H1 (cell line): Measurements from ENCODE around the gene MRM2. TPM values are rescaled to one million over a fixed set of nuclear protein-coding genes. Genes with fewer than 3 reads are reported as not detected.

ENCODE experiments used
- ASH2L ChIP-seq: fragments of 200-600, 300-600 bp; sonication (generic); IDR thresholded peaks from one replicate; pipeline ENCODE4 v1.7.1; 2017; ENCODE audit warnings: low read length
- BACH1 ChIP-seq: IDR thresholded peaks from 2 replicates; pipeline ENCODE4 v1.6.1; 2012; ENCODE audit warnings: low read length, improper control_type of control experiment
- BRCA1 ChIP-seq: IDR thresholded peaks from 2 replicates; pipeline ENCODE4 v1.6.1; 2012; ENCODE audit warnings: low read depth, low read length, improper control_type of control experiment
- E2F6 ChIP-seq: IDR thresholded peaks from 2 replicates; pipeline ENCODE4 v1.6.1; 2012; ENCODE audit warnings: inconsistent platforms
- GABPA ChIP-seq: IDR thresholded peaks from 2 replicates; pipeline ENCODE4 v1.6.1; 2011; ENCODE audit warnings: mild to moderate bottlenecking, low read length, moderate library complexity, borderline replicate concordance; ENCODE audit not compliant: insufficient read depth
- HDAC6 ChIP-seq: IDR thresholded peaks from one replicate; pipeline ENCODE4 v1.7.1; 2012; ENCODE audit warnings: low read depth, mild to moderate bottlenecking, inconsistent platforms, low read length, moderate library complexity
- KDM1A ChIP-seq: fragments of 200-600, 300-600 bp; sonication (generic); IDR thresholded peaks from 2 replicates; pipeline ENCODE4 v1.7.1; 2016; ENCODE audit warnings: mild to moderate bottlenecking, low read length, borderline replicate concordance
- NANOG ChIP-seq: IDR thresholded peaks from 2 replicates; pipeline ENCODE4 v1.6.1; 2011; ENCODE audit warnings: low read length, low read depth, mild to moderate bottlenecking, inconsistent platforms; ENCODE audit not compliant: insufficient read depth, poor library complexity, severe bottlenecking
- POLR2A ChIP-seq, 2 experiments: IDR thresholded peaks; 1 replicate in 1 of 2; 2 replicates in 1 of 2; pipeline ENCODE4 v1.6.1; 2011; ENCODE audit warnings: low read depth in 2 of 2, low read length in 2 of 2, mild to moderate bottlenecking in 2 of 2; ENCODE audit errors: control extremely low read depth in 1 of 2
- POU5F1 ChIP-seq: IDR thresholded peaks from 2 replicates; pipeline ENCODE4 v1.6.1; 2011; ENCODE audit warnings: low read depth, mild to moderate bottlenecking, low read length, moderate library complexity
- RBBP5 ChIP-seq: IDR thresholded peaks from 2 replicates; pipeline ENCODE4 v1.7.1; 2012; ENCODE audit warnings: low read depth, mild to moderate bottlenecking, inconsistent platforms, low read length, moderate library complexity, borderline replicate concordance
- RFX5 ChIP-seq: IDR thresholded peaks from 2 replicates; pipeline ENCODE4 v1.6.1; 2011; ENCODE audit warnings: low read depth, low read length, improper control_type of control experiment, borderline replicate concordance
- RNF2 ChIP-seq: fragments of 200-900, 300-1000 bp; sonication (generic); IDR thresholded peaks from 2 replicates; pipeline ENCODE4 v1.7.1; 2016; ENCODE audit warnings: borderline replicate concordance, low read depth, mild to moderate bottlenecking, antibody characterized with exemption, low read length; ENCODE audit not compliant: poor library complexity, severe bottlenecking; ENCODE audit errors: missing control alignments
- RXRA ChIP-seq: IDR thresholded peaks from 2 replicates; pipeline ENCODE4 v1.6.1; 2011; ENCODE audit warnings: low read depth, mild to moderate bottlenecking, low read length, moderate library complexity; ENCODE audit not compliant: insufficient read depth
- SIRT6 ChIP-seq: IDR thresholded peaks from one replicate; pipeline ENCODE4 v1.7.1; 2012; ENCODE audit warnings: low read length, inconsistent platforms
- SIX5 ChIP-seq: IDR thresholded peaks from 2 replicates; pipeline ENCODE4 v1.6.1; 2011; ENCODE audit warnings: mild to moderate bottlenecking, low read depth, low read length
- SP2 ChIP-seq: IDR thresholded peaks from 2 replicates; pipeline ENCODE4 v1.6.1; 2012; ENCODE audit warnings: mild to moderate bottlenecking, low read length, inconsistent platforms
- TAF1 ChIP-seq: IDR thresholded peaks from 2 replicates; pipeline ENCODE4 v1.6.1; 2011; ENCODE audit warnings: mild to moderate bottlenecking, low read depth, low read length
- TBP ChIP-seq: IDR thresholded peaks from 2 replicates; pipeline ENCODE4 v1.6.1; 2011; ENCODE audit warnings: low read depth, low read length, improper control_type of control experiment
- TCF12 ChIP-seq: IDR thresholded peaks from 2 replicates; pipeline ENCODE4 v1.6.1; 2011; ENCODE audit warnings: low read depth, mild to moderate bottlenecking, low read length
- USF2 ChIP-seq: IDR thresholded peaks from 2 replicates; pipeline ENCODE4 v1.6.1; 2011; ENCODE audit warnings: low read length, improper control_type of control experiment
- ZNF274 ChIP-seq: IDR thresholded peaks from 2 replicates; pipeline ENCODE4 v1.7.0; 2012; ENCODE audit warnings: low read length, borderline replicate concordance; ENCODE audit errors: extremely low read depth
- polyA plus RNA-seq, 7 experiments: library from polyadenylated mRNA; depleted of rRNA in 3 of 7; stranded (reverse) in 5 of 7; unstranded in 2 of 7; fragments of >200 nt in 5 of 7; fragments of 200-250 nt in 2 of 7; gene quantifications; 1 replicate in 5 of 7; 2 replicates in 1 of 7; 4 replicates in 1 of 7; pipeline versions ENCODE4 v1.2.1 to v1.2.3, GENCODE V29; 2011 to 2013; ENCODE audit warnings: missing spikeins in 2 of 7, mixed read lengths in 2 of 7
- total RNA-seq: library from RNA; stranded (reverse); fragmentation: NEBNext Ultra II Directional; extraction: Animal tissue kit (Norgen Biotek cat#: 25700); gene quantifications from 2 replicates; pipeline ENCODE4 v1.2.1, GENCODE V29; 2021

The MRM2 gene
- total and polyA plus RNA-seq, 2 of the 8 experiments (the other 6 are each of a cell fraction or from before 2014, with no cell fraction given) = 17.2 to 38.6 TPM

- TF ChIP-seq TAF1 = peak; percentile 90
- TF ChIP-seq GABPA = peak; percentile 97
- TF ChIP-seq SIRT6 = no peak
- no peak for TF ChIP-seq RNF2
- TF ChIP-seq RXRA = no peak
- no peak for TF ChIP-seq HDAC6
- TF ChIP-seq BRCA1 = no peak
- no peak for TF ChIP-seq RFX5
- TF ChIP-seq SP2 = no peak
- no peak for TF ChIP-seq BACH1
- no peak for TF ChIP-seq USF2
- TF ChIP-seq SIX5 = no peak
- no peak for TF ChIP-seq NANOG
- TF ChIP-seq TBP = peak; percentile 84
- peak; percentile 69 for TF ChIP-seq E2F6
- peak; percentile 53; the same call in 1 of the 2 replicates for TF ChIP-seq RBBP5
- TF ChIP-seq KDM1A = no peak
- peak in 1 of 2 experiments; percentile 90; a peak in 2 of 3 replicates for TF ChIP-seq POLR2A (IDR thresholded peaks at IDR 0.05; ENCODE audit: control extremely low read depth in 1 of 2, low read depth in 2 of 2, low read length in 2 of 2)
- TF ChIP-seq TCF12 = no peak
- peak; percentile 79 for TF ChIP-seq ASH2L
- TF ChIP-seq POU5F1 = no peak
- no peak for TF ChIP-seq ZNF274
These were observed at the start of gene MRM2, which contains the start of gene NUDT1 (continued) for GRCh38 chr7:2241580-2242540.
